ENCODE results near the gene VAV3.

DNA sequence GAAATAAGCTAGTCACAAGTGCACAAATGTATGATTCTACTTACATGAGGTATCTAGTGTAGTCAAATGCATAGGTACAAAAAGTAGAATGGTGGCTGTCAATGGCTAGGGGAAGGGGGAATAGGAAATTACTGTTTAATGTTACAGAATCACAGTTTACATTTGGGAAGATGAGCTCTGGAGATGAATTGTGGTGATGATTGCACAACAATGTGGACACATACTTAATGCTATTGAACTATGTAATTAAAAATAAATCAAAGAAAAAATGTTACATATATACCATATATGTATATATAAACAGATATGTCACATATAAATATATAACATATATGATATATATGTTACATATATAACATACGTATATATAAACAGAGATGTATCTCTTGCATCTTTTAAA is 39.4 kb downstream of the VAV3 start:
- TF ChIP-seq POLR2AphosphoS5 (IDR thresholded peaks at IDR 0.05; ENCODE audit: low read depth, low read length): no peak
- TF ChIP-seq, protein P1, sequence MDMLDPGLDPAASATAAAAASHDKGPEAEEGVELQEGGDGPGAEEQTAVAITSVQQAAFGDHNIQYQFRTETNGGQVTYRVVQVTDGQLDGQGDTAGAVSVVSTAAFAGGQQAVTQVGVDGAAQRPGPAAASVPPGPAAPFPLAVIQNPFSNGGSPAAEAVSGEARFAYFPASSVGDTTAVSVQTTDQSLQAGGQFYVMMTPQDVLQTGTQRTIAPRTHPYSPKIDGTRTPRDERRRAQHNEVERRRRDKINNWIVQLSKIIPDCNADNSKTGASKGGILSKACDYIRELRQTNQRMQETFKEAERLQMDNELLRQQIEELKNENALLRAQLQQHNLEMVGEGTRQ (IDR thresholded peaks at IDR 0.05; ENCODE audit: borderline replicate concordance, low read depth, low read length): no peak
- TF ChIP-seq, protein P2, sequence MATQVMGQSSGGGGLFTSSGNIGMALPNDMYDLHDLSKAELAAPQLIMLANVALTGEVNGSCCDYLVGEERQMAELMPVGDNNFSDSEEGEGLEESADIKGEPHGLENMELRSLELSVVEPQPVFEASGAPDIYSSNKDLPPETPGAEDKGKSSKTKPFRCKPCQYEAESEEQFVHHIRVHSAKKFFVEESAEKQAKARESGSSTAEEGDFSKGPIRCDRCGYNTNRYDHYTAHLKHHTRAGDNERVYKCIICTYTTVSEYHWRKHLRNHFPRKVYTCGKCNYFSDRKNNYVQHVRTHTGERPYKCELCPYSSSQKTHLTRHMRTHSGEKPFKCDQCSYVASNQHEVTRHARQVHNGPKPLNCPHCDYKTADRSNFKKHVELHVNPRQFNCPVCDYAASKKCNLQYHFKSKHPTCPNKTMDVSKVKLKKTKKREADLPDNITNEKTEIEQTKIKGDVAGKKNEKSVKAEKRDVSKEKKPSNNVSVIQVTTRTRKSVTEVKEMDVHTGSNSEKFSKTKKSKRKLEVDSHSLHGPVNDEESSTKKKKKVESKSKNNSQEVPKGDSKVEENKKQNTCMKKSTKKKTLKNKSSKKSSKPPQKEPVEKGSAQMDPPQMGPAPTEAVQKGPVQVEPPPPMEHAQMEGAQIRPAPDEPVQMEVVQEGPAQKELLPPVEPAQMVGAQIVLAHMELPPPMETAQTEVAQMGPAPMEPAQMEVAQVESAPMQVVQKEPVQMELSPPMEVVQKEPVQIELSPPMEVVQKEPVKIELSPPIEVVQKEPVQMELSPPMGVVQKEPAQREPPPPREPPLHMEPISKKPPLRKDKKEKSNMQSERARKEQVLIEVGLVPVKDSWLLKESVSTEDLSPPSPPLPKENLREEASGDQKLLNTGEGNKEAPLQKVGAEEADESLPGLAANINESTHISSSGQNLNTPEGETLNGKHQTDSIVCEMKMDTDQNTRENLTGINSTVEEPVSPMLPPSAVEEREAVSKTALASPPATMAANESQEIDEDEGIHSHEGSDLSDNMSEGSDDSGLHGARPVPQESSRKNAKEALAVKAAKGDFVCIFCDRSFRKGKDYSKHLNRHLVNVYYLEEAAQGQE (IDR thresholded peaks at IDR 0.05; ENCODE audit: low read depth, low read length): no peak
- TF ChIP-seq CTCF (IDR thresholded peaks at IDR 0.05): no peak
- no peak for TF ChIP-seq USF1 (IDR thresholded peaks at IDR 0.05; ENCODE audit: borderline replicate concordance, low read depth)
- TF ChIP-seq EZH2phosphoT487 (IDR thresholded peaks at IDR 0.05; ENCODE audit: borderline replicate concordance, low read depth): no peak
- TF ChIP-seq RXRA (IDR thresholded peaks at IDR 0.05; ENCODE audit: borderline replicate concordance, low read depth): no peak
- TF ChIP-seq SMC3 (IDR thresholded peaks at IDR 0.05; ENCODE audit: low read depth, low read length): no peak
